CD4-positive, CD25-positive, alpha-beta regulatory T cell (primary cell): Measurements from ENCODE around the gene TMEM43. TPM values are rescaled to one million over a fixed set of nuclear protein-coding genes. Genes with fewer than 3 reads are reported as not detected.

Experiments
- ATAC-seq, 2 donors: fragments of 150-1000 bp; cut with Tn5 transposase; one replicate each; pipeline ENCODE4 v1.10.0; 2021; ENCODE audit warnings: low read depth in 2 of 2, moderate number of reproducible peaks in 2 of 2, moderate library complexity in 1 of 2
- DNase-seq, 3 donors: peaks; one replicate each; pipeline versions ENCODE4 v3.0.0 to v3.0.0-alpha.2; 2012 to 2022; ENCODE audit warnings: mixed read lengths in 1 of 3
- H3K27ac ChIP-seq: one replicate; pipeline ENCODE4 v1.7.0; 2013; ENCODE audit warnings: mild to moderate bottlenecking, low read length; ENCODE audit not compliant: insufficient read depth, poor library complexity, severe bottlenecking
- H3K27me3 ChIP-seq: one replicate; pipeline ENCODE4 v1.7.0; 2013; ENCODE audit warnings: low read length; ENCODE audit not compliant: control insufficient read depth, insufficient read depth
- H3K36me3 ChIP-seq: one replicate; pipeline ENCODE4 v1.7.0; 2013; ENCODE audit warnings: mild to moderate bottlenecking, low read length, moderate library complexity; ENCODE audit not compliant: control insufficient read depth, insufficient read depth
- H3K4me1 ChIP-seq: 2 replicates; pipeline ENCODE4 v1.7.0; 2013; ENCODE audit warnings: mild to moderate bottlenecking, low read length; ENCODE audit not compliant: insufficient read depth, control insufficient read depth, poor library complexity, severe bottlenecking
- H3K4me3 ChIP-seq: one replicate; pipeline ENCODE4 v1.7.0; 2013; ENCODE audit warnings: low read depth, mild to moderate bottlenecking, low read length, moderate library complexity
- H3K9me3 ChIP-seq, 2 experiments: 1 replicate in 1 of 2; 2 replicates in 1 of 2; pipeline ENCODE4 v1.7.0; 2013; ENCODE audit warnings: low read length in 2 of 2, mild to moderate bottlenecking in 1 of 2, moderate library complexity in 1 of 2; ENCODE audit not compliant: control insufficient read depth in 2 of 2
- H3K27ac Mint-ChIP-seq, 3 donors: one replicate each; pipeline ENCODE4 v1.8.0; 2020 to 2022; ENCODE audit warnings: mild to moderate bottlenecking in 3 of 3, mixed read lengths in 3 of 3, moderate library complexity in 2 of 3
- H3K27me3 Mint-ChIP-seq: one replicate; pipeline ENCODE4 v1.8.0; 2022; ENCODE audit warnings: mild to moderate bottlenecking, mixed read lengths
- H3K36me3 Mint-ChIP-seq: one replicate; pipeline ENCODE4 v1.8.0; 2020; ENCODE audit warnings: mixed read lengths
- H3K4me1 Mint-ChIP-seq, 4 donors: one replicate each; pipeline ENCODE4 v1.8.0; 2020 to 2022; ENCODE audit warnings: mixed read lengths in 4 of 4, mild to moderate bottlenecking in 1 of 4
- H3K4me3 Mint-ChIP-seq, 4 donors: one replicate each; pipeline ENCODE4 v1.8.0; 2020 to 2022; ENCODE audit warnings: mild to moderate bottlenecking in 4 of 4, mixed read lengths in 4 of 4, moderate library complexity in 3 of 4
- H3K9me3 Mint-ChIP-seq, 7 donors: one replicate each; pipeline ENCODE4 v1.8.0; 2020 to 2022; ENCODE audit warnings: mixed read lengths in 7 of 7, mild to moderate bottlenecking in 3 of 7, moderate library complexity in 2 of 7
- polyA plus RNA-seq, 4 donors: library from polyadenylated mRNA; unstranded; fragments of 300-500 nt; fragmentation: Illumina TruSeq; gene quantifications; one replicate each; pipeline ENCODE4 v1.2.3, GENCODE V29; 2021
- total RNA-seq: library from RNA; stranded (reverse); gene quantifications from one replicate; pipeline ENCODE4 v1.2.3, GENCODE V29; 2022

The TMEM43 gene
- total and polyA plus RNA-seq, 5 donors from 2014 or later = 50.2 to 81.0 (median 74.3) TPM

- Histone ChIP-seq H3K36me3 (peaks cover 82% of the 10 kb centered on the region), H3K4me1 (no peaks in the 10 kb centered on the region), H3K9me3 (no peaks in the 10 kb centered on the region), H3K27me3 (no peaks in the 10 kb centered on the region), H3K4me3 (no peak overlapping the region), H3K27ac (no peak overlapping the region)
- Mint-ChIP-seq H3K27ac (no peak overlapping the region), H3K27me3 (no peaks in the 10 kb centered on the region), H3K9me3 (no peaks in the 10 kb centered on the region), H3K4me1 (peaks cover 0 to 3% (median under 1%) of the 10 kb centered on the region in 4 donors), H3K4me3 (peak overlapping the region in 1 of 4 donors; percentile 44), H3K36me3 (peaks cover 54% of the 10 kb centered on the region)
- no peak for ATAC-seq
- no peak for DNase-seq
These were observed 9.0 kb downstream of the TMEM43 start for GRCh38 chr3:14133876-14134275.

DNA sequence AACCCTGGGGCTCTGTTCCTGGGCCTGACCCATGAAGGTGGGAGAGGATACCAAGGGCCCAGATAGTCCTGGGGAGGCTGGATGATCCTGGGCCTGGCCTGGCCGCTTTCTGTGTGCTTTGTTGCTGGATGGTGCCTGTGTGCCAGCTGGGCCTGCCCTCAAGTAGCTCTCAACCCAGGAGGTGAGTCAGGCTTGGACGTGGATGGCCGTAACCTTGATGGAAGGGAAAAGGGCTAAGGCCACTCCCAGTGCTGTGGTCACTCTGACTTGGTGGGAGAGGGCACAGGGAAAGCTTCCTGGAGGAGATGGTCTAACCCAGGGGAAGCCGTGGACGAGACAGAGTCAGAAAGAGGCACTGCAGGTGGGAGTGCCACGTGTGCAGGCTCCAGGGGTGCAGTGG, 9.4 kb downstream of the TMEM43 start:
- no peak for ATAC-seq
- no peaks in the 10 kb centered on the region for H3K9me3 ChIP-seq

GRCh38 chr3:14135581-14135980, 10.7 kb downstream of the TMEM43 start:
- Histone ChIP-seq H3K27ac (no peak overlapping the region), H3K4me3 (no peak overlapping the region), H3K36me3 (peaks cover 77% of the 10 kb centered on the region), H3K9me3 (no peaks in the 10 kb centered on the region), H3K4me1 (no peaks in the 10 kb centered on the region), H3K27me3 (no peaks in the 10 kb centered on the region)
- H3K4me3 Mint-ChIP-seq = no peak overlapping the region
- no peak overlapping the region for H3K27ac Mint-ChIP-seq
- peaks cover 45% of the 10 kb centered on the region for H3K36me3 Mint-ChIP-seq
- DNase-seq (no peak), ATAC-seq (no peak)
- H3K27me3 Mint-ChIP-seq = no peaks in the 10 kb centered on the region
- no peaks in the 10 kb centered on the region for H3K9me3 Mint-ChIP-seq
- peaks cover 0 to 4% (median under 1%) of the 10 kb centered on the region in 4 donors for H3K4me1 Mint-ChIP-seq

More for the DNA sequence above, 9.4 kb downstream of the TMEM43 start:
- Histone ChIP-seq H3K27ac (no peak overlapping the region), H3K27me3 (no peaks in the 10 kb centered on the region), H3K4me1 (no peaks in the 10 kb centered on the region), H3K4me3 (no peak overlapping the region), H3K36me3 (peaks cover 82% of the 10 kb centered on the region)
- H3K27me3 Mint-ChIP-seq = no peaks in the 10 kb centered on the region
- peak overlapping the region in 1 of 4 donors; percentile 44 for H3K4me3 Mint-ChIP-seq
- H3K9me3 Mint-ChIP-seq = no peaks in the 10 kb centered on the region
- peaks cover 50% of the 10 kb centered on the region for H3K36me3 Mint-ChIP-seq
- H3K27ac Mint-ChIP-seq = no peak overlapping the region
- no peak for DNase-seq
- peaks cover 0 to 3% (median 0%) of the 10 kb centered on the region in 4 donors for H3K4me1 Mint-ChIP-seq

GRCh38 chr3:14137004-14137403, 12.2 kb downstream of the TMEM43 start:
- no peaks in the 10 kb centered on the region for H3K27me3 Mint-ChIP-seq
- peaks cover 14% of the 10 kb centered on the region for H3K4me1 ChIP-seq
- peaks cover 0 to 19% (median 11%) of the 10 kb centered on the region in 4 donors for H3K4me1 Mint-ChIP-seq
- peaks cover 66% of the 10 kb centered on the region for H3K36me3 ChIP-seq
- H3K4me3 Mint-ChIP-seq = no peak overlapping the region
- H3K36me3 Mint-ChIP-seq = peaks cover 36% of the 10 kb centered on the region
- H3K9me3 Mint-ChIP-seq = no peaks in the 10 kb centered on the region
- no peaks in the 10 kb centered on the region for H3K9me3 ChIP-seq
- no peak overlapping the region for H3K27ac ChIP-seq
- no peak for DNase-seq
- no peaks in the 10 kb centered on the region for H3K27me3 ChIP-seq
- H3K4me3 ChIP-seq = no peak overlapping the region
- no peak for ATAC-seq
- peak overlapping the region in 1 of 3 donors; percentile 26 for H3K27ac Mint-ChIP-seq

GRCh38 chr3:14137445-14137844, 12.6 kb downstream of the TMEM43 start:
- ATAC-seq (no peak), DNase-seq (no peak)
- H3K27ac ChIP-seq = peak overlapping the region; percentile 6
- no peaks in the 10 kb centered on the region for H3K27me3 ChIP-seq
- peaks cover 64% of the 10 kb centered on the region for H3K36me3 ChIP-seq
- H3K9me3 ChIP-seq = no peaks in the 10 kb centered on the region
- Mint-ChIP-seq H3K4me3 (peak overlapping the region in 1 of 4 donors; percentile 55), H3K9me3 (no peaks in the 10 kb centered on the region), H3K27ac (no peak overlapping the region), H3K4me1 (peaks cover 4 to 23% (median 15%) of the 10 kb centered on the region in 4 donors), H3K36me3 (peaks cover 35% of the 10 kb centered on the region), H3K27me3 (no peaks in the 10 kb centered on the region)
- H3K4me3 ChIP-seq = no peak overlapping the region
- peaks cover 18% of the 10 kb centered on the region for H3K4me1 ChIP-seq

DNA sequence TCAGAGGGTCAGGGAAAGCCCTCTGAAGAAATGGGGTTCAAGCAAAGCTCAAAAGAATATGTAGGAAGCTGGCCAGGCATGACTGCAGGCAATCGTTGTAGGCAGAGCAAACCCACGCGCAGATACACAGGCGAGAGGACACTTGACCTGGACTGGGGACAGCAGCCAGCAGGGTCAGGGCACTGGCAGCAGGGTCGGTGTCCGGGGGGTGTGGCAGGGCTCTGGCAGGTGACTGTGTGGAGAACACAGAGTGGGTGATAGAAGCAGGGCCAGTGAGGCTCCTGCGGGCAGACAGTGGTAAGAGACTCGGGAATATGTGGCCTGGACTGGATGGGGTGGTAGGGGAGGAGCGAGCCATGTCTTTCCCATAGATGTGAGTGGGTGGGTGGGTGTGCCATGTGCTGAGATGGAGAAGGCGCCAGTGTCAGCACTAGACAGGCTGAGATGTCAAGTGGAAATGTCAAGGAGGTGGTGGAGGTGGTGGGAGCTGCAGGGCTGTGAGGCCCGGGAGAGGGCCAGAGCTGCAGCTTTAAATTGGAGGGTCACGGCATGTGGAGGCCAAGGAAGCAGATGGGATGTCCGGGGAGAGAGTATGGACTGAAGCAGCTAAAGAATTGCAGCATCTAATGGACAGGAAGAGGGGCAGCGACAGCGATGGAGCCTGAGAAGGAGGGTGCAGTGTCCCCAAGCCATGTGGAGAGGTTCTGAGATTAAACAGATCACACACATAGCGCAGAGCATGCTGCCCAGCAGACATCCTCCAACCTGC, 13.4 kb downstream of the TMEM43 start:
- Mint-ChIP-seq H3K36me3 (peaks cover 28% of the 10 kb centered on the region), H3K9me3 (no peaks in the 10 kb centered on the region), H3K27ac (peak overlapping the region in 2 of 3 donors; percentile 44 to 81), H3K27me3 (no peaks in the 10 kb centered on the region), H3K4me1 (peaks cover 12 to 32% (median 23%) of the 10 kb centered on the region in 4 donors), H3K4me3 (peak overlapping the region in 1 of 4 donors; percentile 55)
- Histone ChIP-seq H3K27me3 (no peaks in the 10 kb centered on the region), H3K27ac (no peak overlapping the region), H3K4me1 (peaks cover 27% of the 10 kb centered on the region), H3K4me3 (no peak overlapping the region), H3K36me3 (peaks cover 56% of the 10 kb centered on the region), H3K9me3 (no peaks in the 10 kb centered on the region)
- ATAC-seq (no peak), DNase-seq (no peak)

- H3K36me3 Mint-ChIP-seq = peaks cover 27% of the 10 kb centered on the region
- no peak for ATAC-seq
These were observed 14.2 kb downstream of the TMEM43 start for GRCh38 chr3:14138878-14139655.

More at GRCh38 chr3:14138878-14139655, 14.2 kb downstream of the TMEM43 start:
- no peaks in the 10 kb centered on the region for H3K27me3 Mint-ChIP-seq
- Histone ChIP-seq H3K27ac (no peak overlapping the region), H3K4me3 (no peak overlapping the region), H3K4me1 (peaks cover 35% of the 10 kb centered on the region), H3K9me3 (no peaks in the 10 kb centered on the region), H3K36me3 (peaks cover 48% of the 10 kb centered on the region), H3K27me3 (no peaks in the 10 kb centered on the region)
- H3K4me1 Mint-ChIP-seq = peaks cover 12 to 39% (median 25%) of the 10 kb centered on the region in 4 donors
- H3K9me3 Mint-ChIP-seq = no peaks in the 10 kb centered on the region
- peak overlapping the region; percentile 26 to 83 (median 81) for H3K27ac Mint-ChIP-seq
- DNase-seq = no peak
- no peak overlapping the region for H3K4me3 Mint-ChIP-seq
